NCI-H69 (cell line): ENCODE data around the gene ZNF618.

Experiments
- DNase-seq: peaks from one replicate; lab custom pipeline; 2025; lab: John Stamatoyannopoulos, UW

The ZNF618 gene

GRCh38 chr9:113934829-113935676, 58.9 kb downstream of the ZNF618 start:
- no peak for DNase-seq

GRCh38 chr9:113935677-113936380, 59.7 kb downstream of the ZNF618 start:
- no peak for DNase-seq

GRCh38 chr9:113940077-113940476, 64.0 kb downstream of the ZNF618 start:
- DNase-seq: no peak

GRCh38 chr9:113941056-113941455, 64.9 kb downstream of the ZNF618 start:
- DNase-seq: no peak

GRCh38 chr9:113941526-113941925, 65.4 kb downstream of the ZNF618 start:
- no peak for DNase-seq

- DNase-seq: no peak
Observed at GRCh38 chr9:113943112-113944009, 67.3 kb downstream of the ZNF618 start.

- DNase-seq: no peak
Observed at GRCh38 chr9:113945784-113946183, 69.7 kb downstream of the ZNF618 start.

- no peak for DNase-seq
Observed at GRCh38 chr9:113946496-113947115, 70.5 kb downstream of the ZNF618 start.

- no peak for DNase-seq
Observed at GRCh38 chr9:113947941-113948340, 71.8 kb downstream of the ZNF618 start.

GRCh38 chr9:113948891-113949570, 72.9 kb downstream of the ZNF618 start:
- no peak for DNase-seq

GRCh38 chr9:113949571-113950078, 73.5 kb downstream of the ZNF618 start:
- peak; percentile 39 for DNase-seq

- DNase-seq: no peak
Observed at GRCh38 chr9:113950195-113951031, 74.3 kb downstream of the ZNF618 start.

GRCh38 chr9:113951032-113951372, 74.9 kb downstream of the ZNF618 start:
- no peak for DNase-seq

- DNase-seq: no peak
Observed at GRCh38 chr9:113952676-113953075, 76.6 kb downstream of the ZNF618 start.

- DNase-seq: no peak
Observed at GRCh38 chr9:113953531-113953930, 77.4 kb downstream of the ZNF618 start.

- DNase-seq: no peak
Observed at GRCh38 chr9:113954591-113954990, 78.5 kb downstream of the ZNF618 start.

GRCh38 chr9:113955076-113955752, 79.1 kb downstream of the ZNF618 start:
- no peak for DNase-seq

- DNase-seq: no peak
Observed at GRCh38 chr9:113956901-113957300, 80.8 kb downstream of the ZNF618 start.

GRCh38 chr9:113957351-113957750, 81.2 kb downstream of the ZNF618 start:
- DNase-seq: no peak
